Omental fat pad (tissue), 4 donors: ENCODE measurements around the gene STT3B. TPM values are rescaled to one million over a fixed set of nuclear protein-coding genes. Genes with fewer than 3 reads are reported as not detected.

ENCODE experiments used
- ATAC-seq: fragments of 150-250 bp; one replicate; pipeline ENCODE4 v1.9.1; 2016; ENCODE audit warnings: mild to moderate bottlenecking, moderate library complexity; ENCODE audit not compliant: low FRiP score
- DNase-seq: peaks from one replicate; pipeline ENCODE4 v3.0.0-alpha.2; 2019; ENCODE audit warnings: low spot score
- CTCF ChIP-seq, 3 donors: fragments of 450-650 bp; IDR thresholded peaks; one replicate each; pipeline ENCODE4 v1.5.1; 2016 to 2017; ENCODE audit warnings: antibody characterized with exemption in 3 of 3, mild to moderate bottlenecking in 3 of 3, moderate library complexity in 2 of 3
- total RNA-seq, 4 donors: library from RNA; depleted of rRNA; stranded (reverse); fragments of >200 nt; gene quantifications; one replicate each; pipeline ENCODE4 v1.1.0, GENCODE V29; 2016

The STT3B gene
- total RNA-seq, 4 donors from 2014 or later = 74.4 to 126 (median 97.5) TPM

GRCh38 chr3:31573036-31573779 is 40.5 kb downstream of the STT3B start:
- ATAC-seq (no peak), DNase-seq (no peak)
- no peak for TF ChIP-seq CTCF (IDR thresholded peaks at IDR 0.05)

GRCh38 chr3:31575448-31575847 is 42.7 kb downstream of the STT3B start:
- ATAC-seq = no peak
- no peak for TF ChIP-seq CTCF (IDR thresholded peaks at IDR 0.05)
- DNase-seq = no peak

GRCh38 chr3:31576521-31576920 is 43.8 kb downstream of the STT3B start:
- ATAC-seq = no peak
- no peak for TF ChIP-seq CTCF (IDR thresholded peaks at IDR 0.05)

GRCh38 chr3:31577232-31577631 is 44.5 kb downstream of the STT3B start:
- no peak for DNase-seq

More at GRCh38 chr3:31576521-31576920, 43.8 kb downstream of the STT3B start:
- no peak for DNase-seq

GRCh38 chr3:31579828-31580227 is 47.1 kb downstream of the STT3B start:
- DNase-seq (no peak), ATAC-seq (no peak)
- no peak for TF ChIP-seq CTCF (IDR thresholded peaks at IDR 0.05)

More at GRCh38 chr3:31577232-31577631, 44.5 kb downstream of the STT3B start:
- no peak for TF ChIP-seq CTCF (IDR thresholded peaks at IDR 0.05)
- no peak for ATAC-seq

GRCh38 chr3:31580645-31581044 is 47.9 kb downstream of the STT3B start:
- TF ChIP-seq CTCF (IDR thresholded peaks at IDR 0.05) = no peak
- DNase-seq = no peak
- no peak for ATAC-seq

GRCh38 chr3:31581660-31582059 is 48.9 kb downstream of the STT3B start:
- DNase-seq = no peak
- TF ChIP-seq CTCF (IDR thresholded peaks at IDR 0.05) = no peak
- no peak for ATAC-seq
